GM13976 (cell line): Measurements from ENCODE around the gene CRYGB.

ENCODE experiments used
- DNase-seq: peaks from one replicate; pipeline ENCODE4 v3.0.0; 2012; ENCODE audit warnings: low spot score
- in situ Hi-C: fragments of 300-500 bp; cut with MboI; formaldehyde crosslinking; loops from one replicate; pipeline ENCODE4 v1.12.0; 2022; ENCODE audit warnings: low sequenced_read_pairs, mixed read lengths, inconsistent platforms; ENCODE audit not compliant: unreplicated experiment
- TF ChIP-seq, protein P1 (sequence below): IDR thresholded peaks from 2 replicates; pipeline ENCODE4 v1.5.1; 2012; ENCODE audit warnings: borderline replicate concordance, mild to moderate bottlenecking; ENCODE audit not compliant: insufficient read depth; ENCODE audit errors: extremely low read depth, missing control alignments, control extremely low read depth

CRYGB gene

GRCh38 chr2:208146006-208146405 is at the start of gene CRYGB:
TSS of gene CRYGB (minus strand) at chr2:208146158. CDS start at chr2:208146120, 38 bp downstream.
- in situ Hi-C loops = no loop called here

DNA sequence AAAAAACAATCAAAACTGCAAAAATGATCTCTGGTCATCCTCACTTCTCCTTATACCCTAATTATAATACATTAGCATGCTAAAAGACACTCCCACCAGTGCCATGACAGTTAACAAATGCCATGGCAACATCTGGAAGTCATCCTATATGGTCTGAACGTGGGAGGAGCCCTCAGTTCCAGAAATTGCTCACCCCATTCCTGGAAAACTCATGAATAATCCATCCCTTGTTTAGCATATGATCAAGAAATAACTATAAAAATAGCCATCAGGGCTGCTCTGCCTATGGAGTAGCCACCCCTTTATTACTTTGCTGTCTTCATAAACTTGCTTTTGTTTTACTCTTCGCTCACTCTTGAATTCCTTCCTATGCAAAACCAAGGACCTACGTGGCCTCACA is 49.6 kb upstream of the CRYGB start:
- TF ChIP-seq, protein P1, sequence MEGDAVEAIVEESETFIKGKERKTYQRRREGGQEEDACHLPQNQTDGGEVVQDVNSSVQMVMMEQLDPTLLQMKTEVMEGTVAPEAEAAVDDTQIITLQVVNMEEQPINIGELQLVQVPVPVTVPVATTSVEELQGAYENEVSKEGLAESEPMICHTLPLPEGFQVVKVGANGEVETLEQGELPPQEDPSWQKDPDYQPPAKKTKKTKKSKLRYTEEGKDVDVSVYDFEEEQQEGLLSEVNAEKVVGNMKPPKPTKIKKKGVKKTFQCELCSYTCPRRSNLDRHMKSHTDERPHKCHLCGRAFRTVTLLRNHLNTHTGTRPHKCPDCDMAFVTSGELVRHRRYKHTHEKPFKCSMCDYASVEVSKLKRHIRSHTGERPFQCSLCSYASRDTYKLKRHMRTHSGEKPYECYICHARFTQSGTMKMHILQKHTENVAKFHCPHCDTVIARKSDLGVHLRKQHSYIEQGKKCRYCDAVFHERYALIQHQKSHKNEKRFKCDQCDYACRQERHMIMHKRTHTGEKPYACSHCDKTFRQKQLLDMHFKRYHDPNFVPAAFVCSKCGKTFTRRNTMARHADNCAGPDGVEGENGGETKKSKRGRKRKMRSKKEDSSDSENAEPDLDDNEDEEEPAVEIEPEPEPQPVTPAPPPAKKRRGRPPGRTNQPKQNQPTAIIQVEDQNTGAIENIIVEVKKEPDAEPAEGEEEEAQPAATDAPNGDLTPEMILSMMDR = no peak
- DNase-seq = no peak
- in situ Hi-C loops = no loop called here

More at GRCh38 chr2:208146006-208146405, at the start of gene CRYGB:
- TF ChIP-seq, protein P1 = no peak
- no peak for DNase-seq

DNA sequence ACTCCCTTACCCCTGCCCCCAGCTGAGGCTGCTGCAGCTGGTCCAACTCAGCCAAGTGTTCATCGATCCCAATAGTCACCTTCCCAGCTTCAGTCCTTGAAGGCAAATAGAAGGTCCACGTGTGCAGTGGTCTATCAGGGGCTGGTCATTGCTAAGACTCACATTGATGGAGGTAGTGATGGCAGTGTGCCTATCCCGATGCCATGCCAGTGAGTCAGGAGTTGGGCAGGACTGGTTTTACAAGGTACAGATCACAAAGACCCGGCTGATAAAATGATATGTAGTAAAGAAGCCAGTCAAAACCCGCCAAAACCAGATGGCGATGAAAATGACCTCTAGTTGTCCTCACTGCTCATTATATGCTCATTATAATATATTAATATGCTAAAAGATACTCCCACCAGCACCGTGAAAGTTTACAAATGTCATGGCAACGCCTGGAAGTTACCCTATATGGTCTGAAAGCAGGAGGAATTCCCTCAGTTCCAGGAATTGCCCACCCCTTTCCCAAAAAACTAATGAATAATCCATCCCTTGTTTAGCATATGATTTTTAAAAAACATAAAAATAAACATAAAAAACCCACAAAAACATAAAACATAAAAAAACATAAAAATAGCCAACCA is 46.8 kb upstream of the CRYGB start:
- in situ Hi-C loops = no loop called here
- TF ChIP-seq, protein P1 = no peak
- DNase-seq = no peak

- DNase-seq = no peak
- in situ Hi-C loops = no loop called here
- TF ChIP-seq, protein P1 = no peak
These were observed 44.0 kb upstream of the CRYGB start, which contains the start of gene C2orf80 for GRCh38 chr2:208189810-208190503. TSS of gene C2orf80 (minus strand) at chr2:208190030. CDS start at chr2:208186986, 3,044 bp downstream.

GRCh38 chr2:208189069-208189809 is 43.3 kb upstream of the CRYGB start:
- no peak for DNase-seq
- in situ Hi-C loops = no loop called here
- TF ChIP-seq, protein P1 = no peak

GRCh38 chr2:208186893-208187292 is 40.9 kb upstream of the CRYGB start:
- no peak for DNase-seq
- TF ChIP-seq, protein P1 = no peak
- in situ Hi-C loops = no loop called here
